HG03354 (cell line): Measurements from ENCODE around the gene PRKAB2.
"Not testable (repeated sequence)": the region's sequence is repeated elsewhere in the genome, so short reads cannot be mapped to it uniquely, and the experiment has no call there.

ENCODE experiments used
- ATAC-seq: cut with Tn5 transposase; IDR thresholded peaks from one replicate; pipeline ENCODE4 v1.9.1; 2021; ENCODE audit warnings: mild to moderate bottlenecking; ENCODE audit not compliant: unreplicated experiment, poor library complexity, severe bottlenecking

The PRKAB2 gene

DNA sequence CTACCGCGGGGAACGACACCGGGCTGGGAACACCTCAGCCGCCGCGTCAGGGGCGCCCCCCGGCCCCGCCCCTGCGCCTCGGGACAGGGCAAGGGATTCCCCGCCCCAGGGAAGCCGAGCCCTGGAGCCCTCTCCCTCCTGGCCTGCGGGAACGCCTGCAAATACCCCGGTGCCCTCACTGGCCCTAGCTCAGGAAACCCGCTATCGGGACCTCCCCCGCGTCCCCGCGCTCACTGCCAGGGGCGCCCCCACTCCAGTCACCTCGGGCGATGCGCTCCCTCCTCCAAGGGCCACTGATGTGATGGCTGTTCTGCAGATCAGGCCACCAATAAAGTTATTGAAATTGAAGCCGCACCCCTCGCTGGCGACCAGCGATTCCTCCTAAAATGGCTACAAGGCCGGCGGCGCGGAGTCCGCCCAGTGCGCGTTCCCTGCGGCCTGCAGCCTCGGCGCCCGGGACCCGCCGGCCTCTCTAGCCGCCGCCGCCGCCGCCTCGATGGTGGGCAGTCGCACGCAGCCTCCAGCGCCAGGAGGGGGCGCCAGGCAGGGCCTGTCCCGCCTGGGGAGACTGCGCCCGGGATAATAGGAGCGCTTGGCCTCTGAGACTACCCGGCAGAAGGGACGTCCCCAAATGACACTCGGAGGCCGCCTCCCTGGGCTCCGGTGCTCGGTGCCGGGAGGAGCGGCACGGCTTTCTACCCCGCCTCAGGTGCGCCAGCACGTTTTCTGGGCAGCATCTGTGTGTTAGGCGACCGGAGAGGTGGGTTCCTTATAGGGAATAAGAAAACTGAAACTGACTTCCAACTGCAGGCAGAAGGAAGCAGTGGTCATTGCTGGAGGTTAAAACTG is at the start of gene PRKAB2:
Gene PRKAB2, minus strand, starts transcription at position 303 of the 849 bp plus-strand sequence. CDS start 326 bp downstream, outside the sequence.
- ATAC-seq = peak; percentile 86

DNA sequence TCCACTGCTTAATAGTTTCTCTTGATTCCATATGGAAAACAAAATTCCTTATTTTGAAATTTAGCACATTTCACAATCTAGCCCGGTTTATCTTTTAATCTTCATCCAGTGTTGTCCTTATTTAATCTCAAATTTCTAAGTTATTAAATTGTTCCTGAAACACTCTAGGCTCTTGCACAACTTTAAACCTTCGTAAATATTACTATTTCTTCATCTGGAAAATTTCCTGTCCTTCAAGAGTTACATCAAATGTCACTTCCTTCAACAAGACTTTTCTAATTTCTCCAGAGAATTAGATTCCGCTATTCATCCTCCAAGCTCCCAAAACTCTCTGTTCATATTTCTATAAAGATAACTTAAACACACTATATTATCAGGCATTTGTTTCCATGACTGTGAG is 46.3 kb upstream of the PRKAB2 start:
- ATAC-seq = no peak

GRCh38 chr1:147217141-147217540 is 44.9 kb upstream of the PRKAB2 start:
- no peak for ATAC-seq

- no peak for ATAC-seq
Measured at GRCh38 chr1:147216124-147216523, 43.9 kb upstream of the PRKAB2 start.

GRCh38 chr1:147215540-147215916 is 43.3 kb upstream of the PRKAB2 start:
- ATAC-seq = no peak

DNA sequence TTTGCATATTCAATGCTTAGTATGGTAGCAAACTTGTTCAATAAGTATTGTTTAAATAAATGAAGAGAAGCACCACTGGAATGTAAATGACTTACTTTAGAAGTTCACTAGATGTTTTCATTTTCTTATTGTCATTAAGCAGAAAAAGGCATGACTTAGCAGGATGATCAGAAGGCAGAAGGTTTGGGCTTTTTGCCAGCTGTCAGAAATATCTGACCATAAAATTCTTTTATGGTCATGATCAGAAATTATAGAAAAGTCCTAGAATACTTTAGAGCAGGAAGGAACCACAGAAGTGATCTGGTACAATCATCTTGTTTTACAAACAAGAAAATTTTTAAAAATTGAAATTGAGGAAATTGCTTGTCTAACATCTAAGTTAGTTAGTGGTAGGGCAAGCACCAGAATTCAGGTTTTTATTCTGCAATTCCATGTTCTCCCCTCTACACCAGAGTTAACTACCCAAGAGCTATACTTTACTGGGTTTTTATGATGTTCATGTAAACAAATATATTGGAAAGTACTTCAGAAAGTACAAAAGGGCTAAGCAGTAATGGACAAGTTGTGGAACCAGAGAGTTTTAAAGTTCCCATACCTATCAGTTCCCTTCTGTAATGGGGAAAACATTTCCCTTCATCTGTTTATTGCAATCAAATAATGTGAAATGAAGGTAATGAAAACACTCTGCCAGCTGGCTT is 42.7 kb upstream of the PRKAB2 start:
- ATAC-seq = no peak

GRCh38 chr1:147214325-147214724 is 42.1 kb upstream of the PRKAB2 start:
- ATAC-seq = no peak

DNA sequence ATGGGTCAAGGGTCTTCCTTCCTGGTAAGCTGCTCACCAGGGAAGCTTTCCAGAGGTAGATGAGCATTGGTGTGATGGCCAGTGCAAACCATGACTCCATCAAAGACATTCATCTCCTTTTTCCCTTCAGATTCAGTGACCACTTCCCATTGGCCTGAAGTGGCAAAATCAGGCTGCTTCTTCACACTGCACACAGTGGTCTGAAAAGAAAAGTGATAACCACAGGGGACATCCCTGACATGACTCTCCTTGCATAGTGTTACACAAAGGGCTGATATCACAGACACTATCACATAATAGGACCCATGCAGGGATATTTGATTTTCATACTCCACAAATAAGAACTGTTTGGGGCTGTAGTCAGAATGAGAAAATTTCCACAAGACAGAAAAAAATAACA is 41.0 kb upstream of the PRKAB2 start:
- ATAC-seq = no peak

GRCh38 chr1:147211577-147211976 is 39.3 kb upstream of the PRKAB2 start:
- no peak for ATAC-seq

GRCh38 chr1:147210987-147211386 is 38.7 kb upstream of the PRKAB2 start:
- no peak for ATAC-seq

- no peak for ATAC-seq
Measured at GRCh38 chr1:147209825-147210821, 37.9 kb upstream of the PRKAB2 start.

- no peak for ATAC-seq
Measured at GRCh38 chr1:147208619-147209018, 36.3 kb upstream of the PRKAB2 start.

GRCh38 chr1:147207192-147207591 is 34.9 kb upstream of the PRKAB2 start:
- no peak for ATAC-seq

- ATAC-seq = no peak
Measured at GRCh38 chr1:147204080-147204479, 31.8 kb upstream of the PRKAB2 start.

DNA sequence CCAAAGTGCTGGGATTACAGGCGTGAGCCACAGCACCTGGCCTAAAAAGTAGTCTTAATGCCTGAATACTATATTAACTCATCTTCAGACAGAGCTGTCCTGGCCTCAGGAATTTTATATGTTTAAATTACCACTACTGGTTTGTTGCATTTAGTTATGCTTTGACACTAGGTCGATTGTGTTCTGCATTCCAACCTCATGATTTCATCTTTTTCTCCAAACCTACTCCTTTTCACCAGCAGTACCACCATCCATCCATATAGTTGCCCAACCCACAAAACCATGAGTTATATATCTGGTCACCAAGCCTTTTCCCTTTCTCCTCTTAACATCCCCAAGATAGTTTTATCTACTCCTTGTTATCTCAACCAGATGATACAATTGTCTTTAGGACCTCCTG is 30.3 kb upstream of the PRKAB2 start:
- ATAC-seq = no peak

GRCh38 chr1:147201786-147202185 is 29.5 kb upstream of the PRKAB2 start:
- no peak for ATAC-seq

- no peak for ATAC-seq
Measured at GRCh38 chr1:147201276-147201675, 29.0 kb upstream of the PRKAB2 start.

DNA sequence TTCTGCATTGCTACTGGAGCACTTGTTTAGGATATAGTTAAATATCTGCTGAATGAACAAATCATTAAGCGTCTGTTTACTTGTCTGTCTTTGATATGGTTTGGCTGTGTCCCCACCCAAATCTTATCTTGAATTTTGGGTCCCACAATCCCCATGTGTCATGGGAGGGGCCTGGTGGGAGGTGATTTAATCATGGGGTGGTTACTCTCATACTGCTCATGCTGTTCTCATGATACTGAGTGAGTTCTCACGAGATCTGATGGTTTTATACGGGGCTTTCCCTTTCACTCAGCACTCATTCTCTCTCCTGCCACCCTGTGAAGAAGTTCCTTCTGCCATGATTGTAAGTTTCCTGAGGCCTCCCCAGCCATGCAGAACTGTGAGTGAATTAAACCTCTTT is 25.1 kb upstream of the PRKAB2 start:
- not testable (repeated sequence) for ATAC-seq

GRCh38 chr1:147189514-147189913 is 17.2 kb upstream of the PRKAB2 start:
- ATAC-seq = no peak

GRCh38 chr1:147185432-147185831 is 13.2 kb upstream of the PRKAB2 start:
- ATAC-seq = no peak
